Mesenchymal stem cell (in vitro differentiated cells and primary cell): Measurements from ENCODE around the gene OR1D5.

Experiments used
- DNase-seq: peaks from one replicate; pipeline ENCODE4 v3.0.0-alpha.2; 2013
- H2AFZ ChIP-seq: one replicate; pipeline ENCODE4 v1.6.1; 2013; ENCODE audit warnings: low read depth, mild to moderate bottlenecking, control low read depth, inconsistent platforms, low read length, moderate library complexity
- H2AK5ac ChIP-seq: 2 replicates; pipeline ENCODE4 v1.6.1; 2013; ENCODE audit warnings: low read length, moderate library complexity, mild to moderate bottlenecking, inconsistent platforms; ENCODE audit not compliant: severe bottlenecking
- H2BK120ac ChIP-seq: one replicate; pipeline ENCODE4 v1.6.1; 2013; ENCODE audit warnings: low read depth, mild to moderate bottlenecking, inconsistent platforms, low read length, moderate library complexity
- H2BK12ac ChIP-seq, 2 experiments: one replicate each; pipeline ENCODE4 v1.6.1; 2013; ENCODE audit warnings: inconsistent platforms in 2 of 2, low read length in 2 of 2, mild to moderate bottlenecking in 2 of 2, moderate library complexity in 2 of 2, control low read depth in 1 of 2
- H2BK15ac ChIP-seq: one replicate; pipeline ENCODE4 v1.6.1; 2013; ENCODE audit warnings: mild to moderate bottlenecking, low read depth, inconsistent platforms; ENCODE audit not compliant: poor library complexity, severe bottlenecking
- H2BK5ac ChIP-seq: 2 replicates; pipeline ENCODE4 v1.6.1; 2013; ENCODE audit warnings: low read depth, mild to moderate bottlenecking, low read length, control low read depth, inconsistent platforms; ENCODE audit not compliant: poor library complexity, severe bottlenecking
- H3K14ac ChIP-seq, 2 experiments: one replicate each; pipeline ENCODE4 v1.6.1; 2013; ENCODE audit warnings: inconsistent platforms in 2 of 2, low read length in 2 of 2, control low read depth in 1 of 2, mild to moderate bottlenecking in 1 of 2, moderate library complexity in 1 of 2
- H3K18ac ChIP-seq, 2 experiments: one replicate each; pipeline ENCODE4 v1.6.1; 2013; ENCODE audit warnings: inconsistent platforms in 2 of 2, low read length in 2 of 2, control low read depth in 1 of 2, low read depth in 1 of 2, mild to moderate bottlenecking in 1 of 2
- H3K23ac ChIP-seq, 2 experiments: one replicate each; pipeline ENCODE4 v1.6.1; 2013; ENCODE audit warnings: inconsistent platforms in 2 of 2, low read length in 2 of 2, mild to moderate bottlenecking in 2 of 2, moderate library complexity in 2 of 2, control low read depth in 1 of 2
- H3K27ac ChIP-seq: 2 replicates; pipeline ENCODE4 v1.5.1; 2013; ENCODE audit warnings: mild to moderate bottlenecking, moderate library complexity, low read length, control low read depth, inconsistent platforms; ENCODE audit not compliant: poor library complexity, severe bottlenecking
- H3K27me3 ChIP-seq, 2 experiments: 2 replicates each; pipeline versions ENCODE4 v1.6.1 to v1.7.0; 2013; ENCODE audit warnings: low read length in 2 of 2, mild to moderate bottlenecking in 2 of 2, moderate library complexity in 2 of 2, control low read depth in 1 of 2, inconsistent platforms in 1 of 2; ENCODE audit not compliant: control insufficient read depth in 1 of 2, insufficient read depth in 1 of 2
- H3K36me3 ChIP-seq, 2 experiments: 2 replicates each; pipeline versions ENCODE4 v1.6.1 to v1.7.0; 2013; ENCODE audit warnings: low read length in 2 of 2, control low read depth in 1 of 2, inconsistent platforms in 1 of 2, low read depth in 1 of 2, mild to moderate bottlenecking in 1 of 2; ENCODE audit not compliant: insufficient read depth in 2 of 2, control insufficient read depth in 1 of 2
- H3K4ac ChIP-seq, 2 experiments: one replicate each; pipeline ENCODE4 v1.6.1; 2013; ENCODE audit warnings: inconsistent platforms in 2 of 2, low read length in 2 of 2, mild to moderate bottlenecking in 2 of 2, moderate library complexity in 2 of 2, control low read depth in 1 of 2, low read depth in 1 of 2
- H3K4me1 ChIP-seq: 2 replicates; pipeline ENCODE4 v1.6.1; 2013; ENCODE audit warnings: low read depth, low read length, control low read depth; ENCODE audit not compliant: control insufficient read depth, insufficient read depth
- H3K4me2 ChIP-seq: 2 replicates; pipeline ENCODE4 v1.6.1; 2013; ENCODE audit warnings: low read length, mild to moderate bottlenecking, inconsistent platforms; ENCODE audit not compliant: poor library complexity, severe bottlenecking
- H3K4me3 ChIP-seq, 2 experiments: 2 replicates each; pipeline versions ENCODE4 v1.5.1 to v1.7.0; 2013; ENCODE audit warnings: low read length in 2 of 2, mild to moderate bottlenecking in 2 of 2, control low read depth in 1 of 2, low read depth in 1 of 2; ENCODE audit not compliant: insufficient read depth in 1 of 2
- H3K79me1 ChIP-seq: replicated peaks from 2 replicates; pipeline ENCODE4 v1.6.1; 2013; ENCODE audit warnings: mild to moderate bottlenecking, control low read depth, low read length, inconsistent platforms; ENCODE audit not compliant: poor library complexity, severe bottlenecking
- H3K9ac ChIP-seq: 2 replicates; pipeline ENCODE4 v1.7.0; 2013; ENCODE audit warnings: mild to moderate bottlenecking, low read length, moderate library complexity
- H3K9me3 ChIP-seq: 2 replicates; pipeline ENCODE4 v1.7.0; 2013; ENCODE audit warnings: mild to moderate bottlenecking, low read length; ENCODE audit not compliant: control insufficient read depth
- H4K8ac ChIP-seq: one replicate; pipeline ENCODE4 v1.6.1; 2013; ENCODE audit warnings: inconsistent platforms, mild to moderate bottlenecking, low read length, moderate library complexity
- H4K91ac ChIP-seq: one replicate; pipeline ENCODE4 v1.6.1; 2013; ENCODE audit warnings: mild to moderate bottlenecking, low read length, inconsistent platforms
- WGBS: methylation state at CpG from one replicate; pipeline ENCODE4 v1.1.7; 2013; ENCODE audit warnings: mixed read lengths; 5-methylcytosine and 5-hydroxymethylcytosine counted together

The OR1D5 gene

GRCh38 chr17:3038941-3039340 is 24.5 kb downstream of the OR1D5 start:
- Histone ChIP-seq H3K18ac (no peak overlapping the region), H3K79me1 (no peaks in the 10 kb centered on the region), H3K4me3 (no peak overlapping the region), H3K27ac (no peak overlapping the region), H3K36me3 (no peaks in the 10 kb centered on the region), H3K9me3 (peaks cover 9% of the 10 kb centered on the region), H3K4me1 (peaks cover 4% of the 10 kb centered on the region), H2AFZ (no peak overlapping the region), H3K14ac (no peak overlapping the region), H3K4ac (no peak overlapping the region), H3K9ac (no peak overlapping the region), H3K27me3 (peaks cover 11 to 32% of the 10 kb centered on the region in 2 experiments), H2BK120ac (no peak overlapping the region), H2BK5ac (no peak overlapping the region), H2AK5ac (no peak overlapping the region), H3K23ac (no peak overlapping the region), H4K91ac (no peak overlapping the region), H3K4me2 (no peak overlapping the region), H4K8ac (no peak overlapping the region), H2BK12ac (no peak overlapping the region), H2BK15ac (no peak overlapping the region)
- WGBS: 64% methylated on average over 5 of the region's 5 CpGs
- DNase-seq: no peak

- Histone ChIP-seq H4K8ac (no peak overlapping the region), H3K4me3 (no peak overlapping the region), H2BK120ac (no peak overlapping the region), H2AK5ac (no peak overlapping the region), H3K14ac (no peak overlapping the region), H3K23ac (no peak overlapping the region), H2AFZ (no peak overlapping the region), H3K9me3 (no peaks in the 10 kb centered on the region), H3K9ac (no peak overlapping the region), H3K18ac (no peak overlapping the region), H3K27me3 (peaks cover 11 to 38% of the 10 kb centered on the region in 2 experiments), H4K91ac (no peak overlapping the region), H2BK12ac (no peak overlapping the region), H3K36me3 (peaks cover 0 to 16% of the 10 kb centered on the region in 2 experiments), H3K27ac (no peak overlapping the region), H3K4ac (no peak overlapping the region), H2BK5ac (no peak overlapping the region), H3K4me2 (no peak overlapping the region), H3K4me1 (peaks cover 4% of the 10 kb centered on the region), H2BK15ac (no peak overlapping the region), H3K79me1 (no peaks in the 10 kb centered on the region)
- DNase-seq: no peak
- 64% methylated on average over 6 of the region's 9 CpGs for WGBS
Observed at GRCh38 chr17:3037259-3037658, 26.1 kb downstream of the OR1D5 start.

- Histone ChIP-seq H3K4me2 (no peak overlapping the region), H4K8ac (no peak overlapping the region), H3K23ac (no peak overlapping the region), H4K91ac (no peak overlapping the region), H2AK5ac (no peak overlapping the region), H3K27me3 (peaks cover 11 to 38% of the 10 kb centered on the region in 2 experiments), H2BK120ac (no peak overlapping the region), H3K18ac (no peak overlapping the region), H3K4me1 (peaks cover 4% of the 10 kb centered on the region), H3K79me1 (no peaks in the 10 kb centered on the region), H3K36me3 (peaks cover 0 to 16% of the 10 kb centered on the region in 2 experiments), H2BK12ac (no peak overlapping the region), H3K14ac (no peak overlapping the region), H3K27ac (no peak overlapping the region), H3K4me3 (no peak overlapping the region), H2BK5ac (no peak overlapping the region), H2AFZ (no peak overlapping the region), H2BK15ac (no peak overlapping the region), H3K9ac (no peak overlapping the region), H3K4ac (no peak overlapping the region), H3K9me3 (no peaks in the 10 kb centered on the region)
- no peak for DNase-seq
- WGBS: 80% methylated on average over 4 of the region's 6 CpGs
Observed at GRCh38 chr17:3036800-3037199, 26.6 kb downstream of the OR1D5 start.

GRCh38 chr17:3035968-3036280 is 27.5 kb downstream of the OR1D5 start:
- Histone ChIP-seq H3K9ac (no peak overlapping the region), H3K18ac (no peak overlapping the region), H3K27me3 (peaks cover 8 to 36% of the 10 kb centered on the region in 2 experiments), H3K79me1 (no peaks in the 10 kb centered on the region), H2BK12ac (no peak overlapping the region), H2BK120ac (no peak overlapping the region), H3K4me1 (peaks cover 4% of the 10 kb centered on the region), H3K14ac (no peak overlapping the region), H3K27ac (no peak overlapping the region), H2AFZ (no peak overlapping the region), H2AK5ac (no peak overlapping the region), H2BK15ac (no peak overlapping the region), H2BK5ac (no peak overlapping the region), H3K36me3 (peaks cover 0 to 17% of the 10 kb centered on the region in 2 experiments), H4K91ac (no peak overlapping the region), H4K8ac (no peak overlapping the region), H3K9me3 (no peaks in the 10 kb centered on the region), H3K4me3 (no peak overlapping the region), H3K4me2 (no peak overlapping the region), H3K23ac (no peak overlapping the region), H3K4ac (no peak overlapping the region)
- DNase-seq: no peak
- 85% methylated on average over 7 of the region's 7 CpGs for WGBS
